ENCODE results near the gene TAS2R41.
"Not testable (repeated sequence)": the region's sequence is repeated elsewhere in the genome, so short reads cannot be mapped to it uniquely, and the experiment has no call there.

Gene TAS2R41

GRCh38 chr7:143456992-143457793, 20.5 kb upstream of the TAS2R41 start:
- DNase-seq: no peak

GRCh38 chr7:143458263-143458662, 19.4 kb upstream of the TAS2R41 start:
- no peak for DNase-seq

DNA sequence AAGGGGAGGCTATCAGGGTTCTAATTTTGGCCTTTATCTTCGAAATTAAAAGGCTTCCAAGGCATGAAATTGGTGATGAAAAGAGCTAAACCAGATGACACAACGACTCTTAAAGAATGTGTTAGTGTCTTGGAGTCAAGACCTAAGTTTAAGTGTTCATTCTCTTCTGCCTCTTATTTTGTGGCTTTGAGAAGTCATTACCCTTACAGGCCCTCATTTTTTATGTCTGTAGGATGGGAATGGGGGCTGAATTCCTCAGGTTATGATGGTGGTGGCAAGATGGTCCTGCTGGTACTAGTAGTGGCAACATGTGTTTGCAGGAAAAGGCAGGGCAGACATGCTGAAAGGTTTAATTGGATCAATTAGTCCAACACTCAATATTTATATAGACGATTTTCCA, 19.0 kb upstream of the TAS2R41 start:
- DNase-seq: no peak

GRCh38 chr7:143459359-143459758, 18.3 kb upstream of the TAS2R41 start:
- no peak for DNase-seq

GRCh38 chr7:143460271-143460979, 17.2 kb upstream of the TAS2R41 start:
- no peak for DNase-seq

DNA sequence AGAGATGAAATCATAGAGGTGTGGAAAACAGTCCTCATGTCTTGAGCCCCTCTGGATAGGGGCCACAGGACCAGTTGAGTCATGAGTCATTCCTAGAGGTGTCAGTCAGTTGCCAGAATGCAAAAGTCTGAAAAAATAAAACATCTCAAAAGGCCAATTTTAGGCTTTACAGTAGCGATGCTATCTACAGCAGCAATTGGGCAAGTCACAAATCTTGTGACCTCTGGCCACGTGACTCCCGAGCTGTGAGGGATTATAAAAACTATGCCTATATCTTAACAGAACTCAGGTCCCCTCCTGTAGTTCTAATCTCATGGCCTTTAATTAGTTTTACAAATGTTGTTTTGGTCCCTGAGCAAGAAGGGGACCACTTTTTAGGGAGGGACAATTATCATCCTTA, 15.6 kb upstream of the TAS2R41 start:
- no peak for DNase-seq

DNA sequence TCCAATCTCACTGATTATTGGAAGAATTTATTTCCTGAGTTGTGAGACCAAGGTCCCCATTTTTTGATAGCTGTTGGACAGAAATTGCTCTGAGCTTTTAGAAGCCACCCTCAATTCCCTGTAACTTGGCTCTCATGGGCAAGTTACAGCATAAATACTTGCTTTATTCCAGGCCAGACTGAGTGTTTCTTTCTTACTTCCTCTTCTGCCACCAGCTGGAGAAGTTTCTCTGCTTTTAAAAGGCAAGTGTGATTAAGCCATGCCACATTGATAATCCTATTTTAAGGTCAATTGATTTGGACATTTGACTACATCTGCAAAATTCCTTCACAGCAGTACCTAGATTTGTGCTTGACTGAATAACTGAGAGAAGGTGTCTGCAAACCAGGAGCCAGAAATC, 14.1 kb upstream of the TAS2R41 start:
- no peak for DNase-seq

DNA sequence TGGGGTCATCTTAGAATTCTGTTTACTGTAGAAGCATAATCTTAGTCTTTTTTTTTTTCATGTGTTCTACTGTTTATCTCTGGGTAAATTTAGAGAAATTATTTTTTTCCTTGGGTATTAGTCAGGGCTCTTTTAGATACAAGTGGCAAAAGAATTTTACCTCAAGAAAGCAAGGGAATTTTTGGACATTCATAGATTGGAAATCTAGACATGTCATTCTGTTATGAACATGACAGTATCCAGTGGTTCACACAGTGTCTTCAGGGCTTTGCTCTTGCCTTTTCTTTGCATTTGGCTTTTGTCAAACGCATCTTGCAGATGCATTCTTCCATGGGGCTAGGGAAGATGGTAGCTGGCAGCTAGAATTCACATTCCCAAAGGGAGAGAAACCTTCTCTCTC, 13.7 kb upstream of the TAS2R41 start:
- DNase-seq: no peak

DNA sequence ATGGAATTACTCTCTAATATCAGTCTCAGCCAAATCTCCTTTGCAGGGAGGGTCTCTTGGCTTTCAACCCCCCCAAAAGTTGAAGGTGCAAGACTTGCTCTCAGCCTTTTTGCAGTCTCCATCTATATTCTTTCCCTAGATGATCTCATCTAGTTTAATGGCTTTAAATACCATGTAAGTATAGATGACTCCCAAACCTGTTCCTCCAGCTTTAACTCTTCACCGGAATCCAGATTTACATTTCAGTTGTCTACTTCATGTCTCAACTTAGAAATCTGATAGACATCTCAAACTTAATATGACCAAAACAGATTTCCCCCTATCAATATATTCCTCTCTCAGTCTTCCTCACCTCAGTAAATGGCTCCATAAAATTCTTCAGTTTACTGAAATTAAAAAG, 9.9 kb upstream of the TAS2R41 start:
- no peak for DNase-seq

DNA sequence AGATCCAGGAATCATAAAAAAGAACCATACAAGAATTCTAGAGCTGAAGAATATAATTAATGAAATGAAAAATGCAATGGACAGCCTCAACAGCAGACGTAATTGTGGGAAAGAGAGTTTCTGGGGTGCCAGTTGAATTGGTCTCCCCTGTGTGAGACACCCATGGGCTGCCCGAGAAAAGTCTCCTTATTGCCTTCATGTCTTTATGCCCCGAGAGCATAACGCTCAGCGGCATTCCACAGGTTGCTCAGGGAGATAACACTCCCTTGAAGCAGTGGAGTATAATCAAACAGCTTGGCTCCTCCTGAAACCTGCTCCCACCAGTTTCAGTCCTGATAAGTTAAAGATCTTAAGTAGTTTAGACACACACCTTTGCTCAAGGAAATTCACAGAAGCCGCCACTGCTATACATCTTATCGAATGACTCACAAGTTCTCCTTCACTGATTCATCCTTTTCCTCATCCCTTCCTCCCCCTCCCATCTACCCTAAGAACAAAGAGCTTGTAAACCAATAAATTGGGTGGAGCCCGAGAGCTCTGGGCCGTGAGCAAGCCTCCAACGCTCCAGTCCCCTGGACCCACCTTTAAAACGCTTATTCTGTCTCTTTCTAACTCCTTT, 5.5 kb upstream of the TAS2R41 start:
- not testable (repeated sequence) for DNase-seq

DNA sequence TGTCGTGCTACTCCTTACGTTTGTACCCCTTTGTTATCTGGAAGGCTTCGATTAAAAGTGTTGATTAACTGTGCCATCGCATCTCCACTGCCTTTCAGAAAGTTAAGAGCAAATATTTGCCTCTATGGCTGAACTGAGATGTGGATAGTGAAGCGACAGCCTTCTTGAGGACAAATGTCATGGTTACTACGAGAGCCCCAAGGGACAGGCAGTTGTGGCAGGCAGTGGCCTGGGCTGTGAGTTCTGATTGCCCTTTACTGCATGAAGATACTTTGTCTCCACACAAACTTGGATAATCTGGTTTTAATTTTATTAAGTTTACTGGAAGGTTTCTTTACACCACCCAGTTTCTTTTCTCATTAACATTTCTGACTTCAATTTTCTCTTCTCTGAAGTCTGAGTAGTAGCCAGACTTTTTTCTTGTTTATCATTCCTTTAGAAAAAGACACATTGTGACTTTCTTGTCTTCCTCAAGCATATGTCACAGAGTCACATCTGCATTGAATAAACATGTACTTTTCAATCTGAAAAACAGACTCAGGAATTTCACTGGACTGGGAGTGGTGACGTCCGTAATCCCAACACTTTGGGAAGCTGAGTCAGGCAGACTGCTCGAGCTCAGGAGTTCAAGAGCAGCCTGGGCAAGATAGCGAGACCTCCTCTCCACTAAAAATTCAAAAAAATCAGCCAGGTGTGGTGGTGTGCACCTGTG, 1.5 kb downstream of the TAS2R41 start:
- no peak for DNase-seq

GRCh38 chr7:143480501-143480900, 2.8 kb downstream of the TAS2R41 start:
- DNase-seq: no peak

- no peak for DNase-seq
Observed at GRCh38 chr7:143484119-143484518, 6.4 kb downstream of the TAS2R41 start.

DNA sequence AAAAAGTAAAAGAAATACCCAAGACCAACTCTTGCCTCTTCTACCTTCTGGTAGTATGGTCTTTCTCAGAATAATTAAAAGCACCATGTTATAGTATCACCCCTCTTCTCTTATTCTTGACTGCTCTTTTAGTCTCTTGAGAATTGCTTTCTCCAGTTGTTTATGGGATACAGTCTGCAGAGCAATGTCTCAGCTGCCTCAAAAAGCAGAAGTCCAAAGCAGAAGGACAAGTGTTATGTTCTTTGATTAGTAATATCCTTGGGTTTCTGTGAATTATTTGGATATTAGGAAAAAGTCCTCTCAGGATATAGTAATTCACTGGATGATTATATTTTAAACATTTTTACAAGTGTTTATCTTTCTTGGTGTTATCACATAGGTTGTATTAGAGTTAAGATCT, 7.4 kb downstream of the TAS2R41 start:
- no peak for DNase-seq

DNA sequence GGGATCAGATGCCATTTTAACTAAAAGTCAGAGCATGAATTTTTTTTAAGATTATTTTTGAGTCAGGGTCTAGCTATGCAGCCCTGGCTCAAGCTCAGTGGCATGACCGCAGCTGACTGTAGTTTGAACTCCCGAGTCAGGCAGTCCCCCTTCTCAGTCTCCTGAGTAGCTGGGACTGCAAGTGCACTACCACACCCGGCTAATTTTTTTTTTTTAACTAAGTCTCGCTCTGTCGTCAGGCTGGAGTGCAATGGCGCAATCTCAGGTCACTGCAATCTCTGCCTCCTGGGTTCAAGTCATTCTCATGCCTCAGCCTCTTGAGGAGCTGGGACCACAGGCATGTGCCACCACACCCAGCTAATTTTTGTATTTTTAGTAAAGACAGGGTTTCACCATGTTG, 7.8 kb downstream of the TAS2R41 start:
- no peak for DNase-seq

DNA sequence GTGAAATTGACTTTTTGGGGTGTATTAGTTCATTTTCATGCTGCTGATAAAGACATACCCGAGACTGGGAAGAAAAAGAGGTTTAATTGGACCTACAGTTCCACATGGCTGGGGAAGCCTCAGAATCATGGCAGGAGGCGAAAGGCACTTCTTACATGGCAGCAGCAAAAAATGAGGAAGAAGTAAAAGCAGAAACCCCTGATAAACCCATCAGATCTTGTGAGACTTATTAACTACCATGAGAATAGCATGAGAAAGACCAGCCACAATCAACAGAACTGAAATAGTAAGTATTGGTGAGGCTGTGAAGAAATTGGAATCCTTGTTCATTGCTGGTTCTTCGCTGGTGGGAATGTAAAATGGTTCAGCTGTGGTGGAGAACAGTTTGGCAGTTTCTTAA, 8.6 kb downstream of the TAS2R41 start:
- not testable (repeated sequence) for DNase-seq

GRCh38 chr7:143487061-143487460, 9.4 kb downstream of the TAS2R41 start:
- no peak for DNase-seq

DNA sequence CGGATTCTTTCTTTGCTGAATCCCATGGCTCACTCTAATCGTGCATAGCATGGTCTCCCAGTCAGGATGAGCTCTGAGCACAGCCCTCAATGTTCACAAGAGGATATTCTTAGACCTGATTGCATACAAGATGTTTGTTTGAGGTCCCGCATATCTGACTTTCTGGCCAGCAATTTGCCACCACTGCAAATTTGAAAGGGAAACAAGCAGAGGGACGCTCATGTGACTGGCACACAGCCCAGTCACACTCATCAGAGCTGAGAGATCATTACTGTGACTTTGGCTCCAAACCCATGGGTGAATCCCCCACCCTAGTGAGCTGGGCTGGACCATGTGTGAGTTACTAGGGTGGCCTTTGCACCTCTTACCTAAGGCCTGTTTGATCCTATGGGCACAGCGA, 9.9 kb downstream of the TAS2R41 start:
- no peak for DNase-seq

DNA sequence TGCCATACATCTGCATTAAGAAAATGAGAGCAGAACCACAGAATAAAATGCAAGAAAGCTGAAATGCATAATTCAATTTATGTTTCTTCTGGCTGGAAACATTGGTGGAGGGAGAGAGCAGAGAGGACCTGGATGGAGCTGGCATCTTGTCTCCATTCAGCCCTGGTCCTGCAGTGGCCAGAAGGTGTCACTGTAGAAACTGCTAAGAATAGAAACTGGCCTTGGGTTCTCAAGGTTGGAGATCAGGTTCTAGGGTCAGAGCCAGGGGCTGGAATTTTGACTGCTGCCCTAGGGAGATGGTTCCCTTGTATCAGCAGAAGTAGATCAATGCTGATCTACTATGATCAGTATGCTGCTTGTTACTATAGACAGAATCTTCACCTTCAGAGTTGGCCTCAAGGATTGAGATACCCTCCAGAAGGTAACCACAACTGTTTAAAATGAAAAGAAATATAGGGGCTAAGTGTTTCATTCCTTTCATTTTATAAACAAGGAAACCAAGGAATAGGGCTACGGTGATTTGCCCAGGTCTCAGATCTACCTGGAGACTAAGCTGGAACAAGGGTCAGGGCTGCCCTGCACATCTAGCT, 13.1 kb downstream of the TAS2R41 start:
- DNase-seq: no peak

GRCh38 chr7:143492043-143492471, 14.4 kb downstream of the TAS2R41 start:
- no peak for DNase-seq

Measured in amygdala (tissue), 56 donors.